Activated CD4-positive, alpha-beta T cell treated with anti-CD3 and anti-CD28 coated beads, Interleukin-2, amount 50 U/mL, for 24 hours (primary cell): ENCODE results near the gene ASB13.
A peak's percentile ranks its signal among the peaks of the same experiment; 100 is the strongest.

Experiments
- DNase-seq, 2 donors: peaks; one replicate each; pipeline ENCODE4 v3.0.0-alpha.2; 2020; ENCODE audit warnings: low read depth in 1 of 2, low spot score in 1 of 2

Gene ASB13

DNA sequence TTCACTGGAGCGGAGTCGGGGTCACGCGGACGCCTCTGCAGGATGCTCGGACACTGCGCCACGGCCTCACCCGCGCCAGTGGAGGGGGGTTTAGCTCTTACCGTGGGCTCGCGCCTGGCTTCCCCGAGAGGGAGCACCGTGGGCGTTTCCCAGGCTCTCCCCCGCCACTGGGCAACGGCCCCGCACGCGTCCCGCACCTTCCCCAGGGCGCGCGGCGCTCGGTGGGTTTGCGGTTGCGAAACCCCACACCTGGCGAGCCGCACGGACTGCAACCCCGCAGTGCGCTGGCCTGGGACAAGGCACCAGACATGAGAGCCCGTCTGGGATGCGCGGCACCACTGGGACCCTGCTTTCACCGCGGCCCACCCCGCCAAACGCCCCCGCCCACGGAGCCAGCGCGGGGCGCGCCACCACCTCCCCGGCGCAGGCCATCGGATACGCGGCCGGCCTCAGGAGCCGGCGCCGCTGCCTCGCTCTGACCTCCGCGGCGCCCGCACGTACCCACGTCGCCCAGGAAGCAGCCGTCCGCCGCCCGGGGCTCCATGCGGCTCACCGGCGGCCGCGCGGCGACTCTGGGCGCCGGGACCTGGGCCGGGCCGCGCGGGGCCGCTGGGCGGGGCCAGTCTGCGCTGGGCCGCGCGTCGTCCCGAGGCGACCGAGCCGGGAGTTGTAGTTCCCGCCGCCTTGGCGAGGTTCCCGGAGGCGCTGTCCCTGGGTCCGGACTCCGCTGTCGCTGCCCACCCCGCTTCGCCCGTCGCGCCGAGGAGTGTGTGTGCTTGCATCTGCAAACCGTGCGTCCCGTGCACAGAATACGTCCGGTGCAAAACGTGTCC lies at the start of gene ASB13:
ASB13 (minus strand) TSS at position 588 of the 833 bp plus-strand sequence; CDS start at position 544, 44 bp downstream.
- DNase-seq, result peak in 1 of 2 donors; percentile 9

DNA sequence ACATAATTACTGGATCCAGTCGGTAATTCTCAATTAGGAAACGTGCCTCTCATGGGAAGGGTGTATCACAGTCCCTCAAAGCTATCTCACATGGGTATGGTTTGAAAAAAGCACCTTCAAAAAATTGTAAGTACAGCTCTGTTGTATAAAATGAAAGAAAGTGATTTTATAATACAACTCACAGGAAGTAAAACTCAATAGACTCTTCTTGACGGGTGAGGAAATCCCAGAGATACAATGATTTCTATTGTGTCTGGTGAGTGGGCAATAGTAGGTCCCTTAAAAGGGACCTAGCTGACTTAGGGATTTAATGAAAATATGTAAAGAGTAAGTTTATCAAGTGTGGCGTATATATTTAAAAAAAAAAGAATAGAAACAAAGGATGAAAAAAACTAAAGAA lies 45.2 kb upstream of the ASB13 start:
- DNase-seq, result no peak

DNA sequence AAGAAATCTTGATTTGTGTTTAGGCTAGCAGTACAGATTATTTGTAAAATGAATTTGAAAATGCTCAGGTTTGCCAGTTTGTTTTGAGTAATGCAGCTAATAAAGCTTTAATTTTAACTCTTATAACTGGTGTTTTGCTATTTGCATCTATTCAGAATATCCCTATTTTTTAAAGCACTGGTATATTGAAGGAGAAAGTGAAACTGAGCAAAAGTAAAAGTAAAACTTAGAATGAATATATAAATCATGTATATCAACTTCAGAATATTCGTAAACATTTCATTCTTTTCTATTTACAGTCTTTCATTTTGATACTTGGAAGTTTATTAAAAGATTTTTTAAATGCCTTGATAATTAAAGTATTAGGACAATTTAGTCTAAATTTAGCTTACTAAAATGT lies 44.5 kb upstream of the ASB13 start:
- DNase-seq, result no peak

DNA sequence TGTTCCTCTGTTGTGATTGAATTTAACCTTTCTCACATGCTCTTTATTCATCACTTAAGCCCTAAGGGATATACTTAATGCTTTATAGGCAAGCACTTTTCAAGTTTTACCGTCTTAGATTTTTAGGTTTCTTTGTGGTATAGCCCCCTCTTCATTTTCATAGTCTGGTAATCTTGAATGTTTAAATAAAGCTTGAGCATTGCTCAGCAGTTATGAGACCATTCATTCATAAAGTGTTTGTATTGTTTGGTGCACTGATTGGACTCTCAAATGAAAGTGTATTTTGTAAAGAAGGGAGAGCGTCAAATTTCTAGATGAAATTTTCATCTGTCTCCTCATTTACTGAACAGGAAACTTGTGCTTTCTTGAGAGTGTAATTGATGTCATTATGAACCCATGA lies 43.5 kb upstream of the ASB13 start:
- no peak for DNase-seq

DNA sequence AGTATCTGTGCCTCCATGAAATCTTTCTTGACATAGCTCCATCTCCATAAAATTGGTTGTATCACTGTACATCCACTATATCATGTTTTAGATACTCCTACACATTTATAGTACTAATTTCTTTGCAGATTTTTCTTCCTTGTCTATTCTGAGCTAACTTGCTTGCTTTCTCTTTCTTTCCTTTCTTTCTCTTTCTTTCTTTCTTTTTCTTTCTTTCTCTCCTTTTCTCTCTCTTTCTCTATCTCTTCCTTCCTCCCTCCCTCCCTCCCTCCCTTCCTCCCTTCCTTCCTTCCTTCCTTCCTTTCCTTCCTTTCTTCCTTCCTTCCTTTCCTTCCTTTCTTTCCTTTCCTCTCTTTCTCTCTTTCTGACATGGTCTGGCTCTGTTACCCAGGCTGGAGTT lies 42.0 kb upstream of the ASB13 start:
- no peak for DNase-seq

DNA sequence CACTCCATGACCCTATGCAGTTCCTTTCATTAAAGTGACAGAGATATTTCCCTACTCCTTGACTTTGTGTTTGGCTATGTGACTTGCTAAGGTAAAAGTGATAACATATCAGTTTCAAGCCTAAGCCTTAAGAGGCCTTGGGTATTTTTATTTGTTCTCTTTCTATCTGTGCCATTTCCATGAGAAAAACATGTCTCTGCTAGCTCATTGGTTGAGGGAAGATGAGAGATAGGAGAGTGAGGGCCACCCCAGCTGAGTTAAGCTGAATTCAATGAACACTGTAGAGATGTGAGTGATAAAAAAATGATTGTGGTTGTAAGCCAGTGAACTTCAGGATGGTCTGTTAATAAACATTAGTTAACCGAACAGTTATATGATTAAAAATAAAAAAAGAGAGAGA lies 31.7 kb upstream of the ASB13 start:
- no peak for DNase-seq

DNA sequence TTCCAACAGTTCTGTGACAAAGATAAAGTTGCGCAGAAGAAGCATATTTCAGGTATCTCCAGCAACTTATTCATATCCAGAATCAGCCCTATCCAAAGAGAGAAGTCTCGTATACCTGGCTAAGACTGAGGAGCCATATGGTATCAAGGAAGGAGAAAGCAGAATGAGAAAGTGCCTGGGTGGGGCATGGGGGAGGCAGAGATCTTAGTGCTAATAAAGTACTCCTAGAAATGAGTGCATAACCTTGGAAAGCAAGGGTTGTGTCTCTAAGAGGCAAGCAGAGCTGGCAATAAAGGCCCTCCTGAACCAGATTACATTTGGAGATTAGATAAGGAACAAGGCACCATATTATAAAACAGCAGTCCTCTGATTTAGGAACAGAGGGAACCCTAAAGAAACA lies 30.9 kb upstream of the ASB13 start:
- DNase-seq, result no peak

DNA sequence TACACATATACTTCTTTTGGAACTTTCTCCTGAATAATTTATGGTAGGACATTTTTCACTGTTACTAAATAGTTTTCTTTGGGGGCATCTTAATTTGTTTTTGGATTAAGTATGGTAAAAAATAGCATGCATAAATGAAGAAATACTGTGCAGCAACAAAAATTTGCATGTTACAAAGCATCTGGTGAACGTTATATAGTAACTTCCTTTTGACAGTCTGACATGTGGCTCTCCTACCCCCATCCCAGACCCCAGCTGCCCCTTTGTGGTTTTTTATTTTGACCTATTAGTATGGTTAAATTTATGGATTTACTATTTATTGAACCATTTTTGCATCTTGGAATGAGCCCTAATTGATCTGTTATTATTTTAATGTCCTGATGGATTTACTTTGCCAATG lies 28.2 kb upstream of the ASB13 start:
- no peak for DNase-seq

DNA sequence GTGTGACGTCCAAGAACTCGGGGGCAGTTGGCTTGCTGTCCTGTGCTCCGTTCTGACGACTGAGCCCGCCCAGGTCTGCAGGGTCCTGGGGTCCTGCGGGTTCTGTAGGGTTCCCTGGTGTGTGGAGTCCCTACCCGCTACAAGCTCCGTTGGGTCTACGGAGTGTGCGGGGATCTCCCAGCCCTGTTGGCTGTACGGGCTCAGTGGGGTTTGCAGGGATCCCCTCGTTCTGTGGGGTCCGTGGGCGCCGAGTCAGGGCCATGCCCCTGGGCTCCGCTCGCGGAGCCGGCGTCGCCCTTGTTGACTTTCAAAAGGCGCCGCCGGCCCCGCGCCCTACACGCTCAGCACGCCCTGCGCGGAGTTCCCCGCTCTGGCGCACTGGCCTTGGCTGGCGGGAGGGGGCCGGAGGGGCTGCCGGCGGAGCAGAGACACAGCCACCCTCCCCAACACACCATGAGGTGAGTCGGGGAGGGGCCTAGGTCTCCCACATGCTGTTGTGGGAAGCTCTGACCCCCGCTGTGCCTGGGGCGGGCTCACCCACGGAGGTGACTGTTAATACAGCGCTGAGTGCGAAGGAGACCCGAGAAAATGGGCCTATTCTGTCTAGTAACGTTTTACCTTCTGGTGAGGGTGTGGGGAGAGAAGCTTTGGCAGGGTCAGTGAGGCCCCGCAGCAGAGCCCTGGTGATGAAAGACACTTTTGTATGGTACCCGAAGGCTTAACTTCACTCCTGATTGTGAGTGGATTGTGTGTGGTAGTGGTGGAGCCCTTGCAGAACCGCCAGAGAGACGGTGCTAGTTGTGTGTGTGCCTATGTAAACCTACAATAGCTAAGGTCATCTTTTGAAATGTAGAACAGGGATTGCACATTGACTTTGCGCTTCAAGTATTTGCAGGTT lies 26.3 kb upstream of the ASB13 start:
- DNase-seq, result peak; percentile 17 to 18

- DNase-seq, result no peak
Measured at GRCh38 chr10:5691786-5692185, 25.4 kb upstream of the ASB13 start.

DNA sequence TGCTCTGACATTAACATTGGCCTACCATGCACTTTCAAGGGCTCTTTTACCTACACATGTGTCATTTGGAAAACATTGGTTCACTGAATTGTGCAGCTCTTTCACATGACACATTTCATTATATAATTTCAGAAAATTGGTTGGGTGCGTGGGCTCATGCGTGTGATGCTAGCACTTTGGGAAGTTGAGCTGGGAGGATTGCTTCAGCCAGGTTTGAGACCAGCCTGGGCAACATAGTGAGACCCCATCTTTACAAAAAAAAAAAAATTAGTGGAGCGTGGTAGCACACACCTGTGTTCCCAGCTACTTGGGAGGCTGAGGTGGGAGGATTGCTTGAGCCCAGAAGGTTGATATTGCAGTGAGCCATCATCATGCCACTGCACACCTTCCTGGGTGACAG lies 22.2 kb upstream of the ASB13 start:
- no peak for DNase-seq

DNA sequence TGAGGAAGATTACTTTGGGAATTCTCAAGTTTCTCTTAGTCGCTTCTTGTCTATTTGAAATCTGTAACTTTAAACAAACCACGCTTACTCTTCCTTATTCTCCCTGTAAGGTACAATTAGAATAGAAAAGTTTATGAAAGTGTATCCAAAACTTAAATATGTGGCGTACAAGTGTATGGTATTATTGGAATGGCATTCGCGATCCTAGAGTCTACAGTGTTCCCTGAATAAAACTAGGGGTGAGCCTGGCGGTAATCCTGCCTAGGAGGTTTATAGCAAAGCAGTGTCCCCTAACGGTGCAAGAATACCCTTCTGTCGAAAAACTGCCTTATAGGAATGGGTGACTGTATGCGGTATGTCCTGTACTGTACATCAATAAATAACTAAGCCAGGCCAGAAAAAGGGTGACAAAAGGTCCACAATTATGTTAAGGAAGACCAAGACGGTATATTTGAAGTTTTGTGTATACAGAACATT lies 19.4 kb upstream of the ASB13 start:
- no peak for DNase-seq

DNA sequence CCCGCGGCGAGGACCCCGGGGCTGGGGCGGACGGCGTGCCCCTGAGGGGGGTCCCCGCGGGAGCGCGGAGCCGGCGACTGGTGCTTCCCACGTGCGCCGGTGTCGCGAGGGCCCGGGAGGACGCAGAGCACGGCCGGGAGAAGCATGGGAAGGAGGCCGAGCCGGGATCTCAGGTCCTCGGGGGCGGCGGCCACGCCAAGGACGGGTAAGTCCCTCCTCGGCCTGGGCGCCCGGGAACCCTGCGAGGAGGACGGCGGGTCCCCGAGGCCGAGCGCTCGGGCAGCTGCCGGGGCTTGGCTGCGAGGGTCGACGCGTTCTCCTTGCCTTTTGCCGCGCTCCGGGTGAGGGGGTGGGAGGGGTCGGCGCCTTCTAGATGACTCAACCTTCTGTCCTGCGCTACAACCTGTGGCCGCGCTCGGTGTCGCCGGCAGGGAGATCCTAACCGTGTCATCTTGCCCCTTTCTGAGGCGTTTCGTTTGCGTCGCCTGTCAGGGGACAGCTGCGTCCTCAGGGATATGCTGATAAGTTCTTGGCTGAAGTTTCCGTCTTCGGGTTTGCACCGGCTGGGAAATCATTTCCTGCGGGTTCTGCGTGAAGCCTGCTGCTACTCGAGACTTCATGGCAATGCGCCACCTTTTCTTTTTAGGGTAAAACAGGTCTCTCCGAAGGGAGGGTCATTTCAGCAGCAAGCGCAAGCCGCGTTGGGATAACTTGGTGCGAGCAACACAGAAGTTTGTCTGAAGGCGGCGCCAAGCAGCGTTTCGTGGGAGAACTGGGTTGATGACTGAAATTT lies 18.8 kb upstream of the ASB13 start:
- DNase-seq, result peak; percentile 45 to 58

GRCh38 chr10:5684318-5684970 lies 18.0 kb upstream of the ASB13 start, which contains the start of gene TASOR2:
TSS of gene TASOR2 (plus strand) at chr10:5684838. CDS start at chr10:5720643, 35,805 bp downstream.
- peak; percentile 87 to 97 for DNase-seq

DNA sequence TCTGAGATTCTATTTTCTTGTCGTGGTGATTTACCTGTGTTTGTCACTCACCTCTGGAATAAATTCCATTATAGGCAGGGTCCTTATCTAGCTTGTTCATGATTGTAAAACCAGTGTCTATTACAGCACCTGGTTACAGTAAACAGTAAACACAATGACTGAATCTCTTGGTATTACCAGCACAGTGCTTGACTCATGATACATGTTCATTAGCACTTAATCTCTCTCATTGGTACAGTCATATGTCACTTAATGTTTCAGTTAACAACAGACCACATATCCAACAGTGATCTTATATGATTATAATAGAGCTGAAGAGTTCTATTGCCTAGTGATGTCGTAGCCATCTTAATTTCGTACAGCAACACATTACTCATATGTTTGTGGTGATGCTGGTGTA lies 16.7 kb upstream of the ASB13 start:
- no peak for DNase-seq

DNA sequence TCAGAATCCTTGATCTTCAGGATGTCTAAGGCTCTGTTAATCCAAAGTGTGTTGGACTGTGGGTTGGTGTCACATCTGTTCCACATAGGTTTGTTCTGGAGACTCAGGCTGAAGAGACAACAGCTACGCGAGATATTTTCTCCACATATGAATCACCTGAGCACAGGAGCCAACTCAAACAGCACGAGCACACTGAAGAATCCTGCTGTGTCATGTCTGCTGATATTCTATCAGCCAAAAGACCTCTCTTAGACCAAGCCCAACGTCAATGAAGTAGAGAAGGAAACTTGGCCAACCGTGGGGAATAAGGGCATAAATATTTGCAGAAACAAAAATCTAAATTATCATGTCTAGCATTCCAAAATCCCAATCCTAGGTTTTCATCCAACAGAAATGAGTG lies 15.5 kb upstream of the ASB13 start:
- no peak for DNase-seq

DNA sequence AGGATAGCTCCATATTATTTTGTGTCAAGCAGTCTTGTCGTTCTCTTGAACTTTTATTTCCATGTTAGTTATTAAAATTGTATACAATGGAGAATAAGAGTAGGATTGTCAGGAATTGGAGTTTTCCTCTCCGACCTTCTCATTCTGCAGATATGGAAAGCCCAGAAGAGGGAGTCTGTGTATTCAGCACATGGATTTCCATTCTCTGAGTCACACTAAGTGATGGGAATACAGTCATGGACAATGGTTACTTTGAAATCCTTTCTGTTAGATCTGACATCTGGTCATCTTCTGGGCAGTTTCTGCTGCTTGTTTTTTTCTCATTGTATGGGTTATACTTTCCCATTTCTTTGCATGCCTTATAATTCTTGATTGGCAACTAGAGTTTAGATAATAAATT lies 13.2 kb upstream of the ASB13 start:
- DNase-seq, result no peak

- DNase-seq, result no peak
Measured at GRCh38 chr10:5679037-5679435, 12.6 kb upstream of the ASB13 start.

- no peak for DNase-seq
Measured at GRCh38 chr10:5678397-5679036, 12.1 kb upstream of the ASB13 start.
